ENCODE results near the gene PPP2R2C. TPM values are rescaled to one million over a fixed set of nuclear protein-coding genes. Genes with fewer than 3 reads are reported as not detected.

Gene PPP2R2C
- 1 to 10 TPM in 1 of 4 donors, under 1 TPM in 2, not detected in 1; 0.16 to 2.3 (median 0.81) TPM for polyA plus RNA-seq
- long read RNA-seq, donor 1: 0 reads
- long read RNA-seq, donor 2: 0 reads
- long read RNA-seq, donor 3, partial matches to known transcripts: 0 of 1 reads
- long read RNA-seq, donor 3, other reads (novel, unspliced or antisense): 0 of 1 reads
- long read RNA-seq, donor 4: 0 reads
- long read RNA-seq, donor 5: 0 reads
- long read RNA-seq, donor 6, partial matches to known transcripts: 0 of 1 reads
- long read RNA-seq, donor 6, other reads (novel, unspliced or antisense): 0 of 1 reads
- long read RNA-seq, donor 7: 0 reads
- long read RNA-seq, donor 8: 0 reads
- long read RNA-seq, donor 9: 0 reads
- long read RNA-seq, donor 10: 0 reads

DNA sequence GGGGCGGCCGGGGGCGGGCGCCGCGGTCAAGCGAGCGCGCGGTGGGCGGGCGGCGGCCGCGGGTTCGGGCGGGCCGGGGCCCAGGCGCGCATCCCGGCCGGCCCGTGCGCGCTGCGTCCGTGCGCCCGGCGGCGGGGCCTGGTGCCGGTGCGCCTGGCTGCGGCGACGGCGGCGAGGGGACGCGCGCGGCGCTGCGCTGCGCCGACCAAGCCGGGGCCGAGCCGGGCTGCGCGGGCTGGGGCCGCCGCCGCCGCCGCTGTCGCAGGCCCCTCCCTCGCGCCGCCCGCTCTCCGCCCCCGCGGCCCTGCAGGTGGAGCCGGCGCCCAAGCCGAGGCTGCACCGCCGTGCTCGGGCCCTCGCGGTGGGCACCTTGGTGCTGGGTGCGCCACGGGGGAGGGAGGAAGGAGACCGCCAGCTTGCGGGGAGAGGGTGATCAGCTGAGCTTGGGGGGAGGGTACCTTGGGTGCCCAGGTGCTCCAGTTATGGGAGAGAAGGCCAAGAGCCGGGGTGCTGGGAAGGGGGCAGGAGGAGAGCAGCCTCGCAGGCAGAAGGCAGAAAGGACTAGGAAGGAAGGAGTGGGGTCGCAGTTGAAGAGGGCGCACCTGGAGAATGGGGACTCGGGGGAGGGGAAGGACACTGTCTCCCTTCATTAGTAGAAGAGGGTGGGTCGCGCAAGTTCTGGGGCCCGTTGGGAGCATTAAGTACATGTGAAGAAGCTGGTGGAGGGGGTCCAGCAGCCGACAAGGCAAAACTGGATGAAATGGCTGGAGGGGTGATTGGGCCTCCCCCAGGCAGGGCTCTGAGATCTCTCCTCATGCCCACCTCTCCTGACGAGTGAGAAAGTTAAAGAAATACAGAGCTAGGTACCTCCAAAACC is at the start of gene PPP2R2C:
TSS of gene PPP2R2C (minus strand) at position 228 of the 877 bp plus-strand sequence. CDS start 385 bp downstream, outside the sequence.
- peak within 1 kb of the TSS in 1 of 3 donors; percentile 8 for H3K4me3 ChIP-seq (ENCODE audit: low read depth in 1 of 3, low read length in 3 of 3)
- no peak for FAIRE-seq
- no peak within 1 kb of the TSS for H3K27ac ChIP-seq (ENCODE audit: low read depth in 1 of 3, low read length in 2 of 3)
- 3 to 12% (median 8%) methylated on average over 19 to 85 of the region's 86 CpGs for WGBS, 3 donors
- peaks cover 15 to 39% (median 20%) of the 10 kb centered on the region in 3 donors for H3K27me3 ChIP-seq (ENCODE audit: control insufficient read depth in 3 of 3, insufficient read depth in 3 of 3, low read length in 3 of 3)
- H3K9me3 ChIP-seq (ENCODE audit: control insufficient read depth in 2 of 2, insufficient read depth in 1 of 2, low read depth in 1 of 2, low read length in 1 of 2): no peaks in the 10 kb centered on the region
- H3K36me3 ChIP-seq (ENCODE audit: control insufficient read depth in 3 of 3, insufficient read depth in 2 of 3, low read depth in 1 of 3, low read length in 3 of 3): no peaks in the 10 kb centered on the region
- no peak for DNase-seq
- no peaks in the 10 kb centered on the region for H3K4me1 ChIP-seq (ENCODE audit: control insufficient read depth in 3 of 3, insufficient read depth in 2 of 3, low read depth in 1 of 3, low read length in 2 of 3)

GRCh38 chr4:6520978-6521377 is 48.6 kb upstream of the PPP2R2C start:
- no peak for FAIRE-seq
- 81 to 86% (median 81%) methylated on average over 6 of the region's 6 CpGs for WGBS, 3 donors

GRCh38 chr4:6520051-6520636 is 47.7 kb upstream of the PPP2R2C start:
- H3K36me3 ChIP-seq (ENCODE audit: control insufficient read depth in 3 of 3, insufficient read depth in 2 of 3, low read depth in 1 of 3, low read length in 3 of 3): no peaks in the 10 kb centered on the region
- H3K27me3 ChIP-seq (ENCODE audit: control insufficient read depth in 3 of 3, insufficient read depth in 3 of 3, low read length in 3 of 3): peaks cover 0 to 2% (median 0%) of the 10 kb centered on the region in 3 donors
- no peak overlapping the region for H3K4me3 ChIP-seq (ENCODE audit: low read depth in 1 of 3, low read length in 3 of 3)
- H3K4me1 ChIP-seq (ENCODE audit: control insufficient read depth in 3 of 3, insufficient read depth in 2 of 3, low read depth in 1 of 3, low read length in 2 of 3): no peaks in the 10 kb centered on the region
- H3K27ac ChIP-seq (ENCODE audit: low read depth in 1 of 3, low read length in 2 of 3): no peak overlapping the region
- H3K9me3 ChIP-seq (ENCODE audit: control insufficient read depth in 2 of 2, insufficient read depth in 1 of 2, low read depth in 1 of 2, low read length in 1 of 2): no peaks in the 10 kb centered on the region
- 47 to 64% (median 54%) methylated on average over 11 of the region's 11 CpGs for WGBS, 3 donors
- FAIRE-seq (no peak), DNase-seq (no peak)

More at GRCh38 chr4:6520978-6521377, 48.6 kb upstream of the PPP2R2C start:
- Histone ChIP-seq H3K9me3 (ENCODE audit: control insufficient read depth in 2 of 2, insufficient read depth in 1 of 2, low read depth in 1 of 2, low read length in 1 of 2) (no peaks in the 10 kb centered on the region), H3K27me3 (ENCODE audit: control insufficient read depth in 3 of 3, insufficient read depth in 3 of 3, low read length in 3 of 3) (peaks cover 0 to 2% (median 0%) of the 10 kb centered on the region in 3 donors), H3K4me1 (ENCODE audit: control insufficient read depth in 3 of 3, insufficient read depth in 2 of 3, low read depth in 1 of 3, low read length in 2 of 3) (no peaks in the 10 kb centered on the region), H3K4me3 (ENCODE audit: low read depth in 1 of 3, low read length in 3 of 3) (no peak overlapping the region), H3K36me3 (ENCODE audit: control insufficient read depth in 3 of 3, insufficient read depth in 2 of 3, low read depth in 1 of 3, low read length in 3 of 3) (no peaks in the 10 kb centered on the region), H3K27ac (ENCODE audit: low read depth in 1 of 3, low read length in 2 of 3) (no peak overlapping the region)
- DNase-seq: no peak

DNA sequence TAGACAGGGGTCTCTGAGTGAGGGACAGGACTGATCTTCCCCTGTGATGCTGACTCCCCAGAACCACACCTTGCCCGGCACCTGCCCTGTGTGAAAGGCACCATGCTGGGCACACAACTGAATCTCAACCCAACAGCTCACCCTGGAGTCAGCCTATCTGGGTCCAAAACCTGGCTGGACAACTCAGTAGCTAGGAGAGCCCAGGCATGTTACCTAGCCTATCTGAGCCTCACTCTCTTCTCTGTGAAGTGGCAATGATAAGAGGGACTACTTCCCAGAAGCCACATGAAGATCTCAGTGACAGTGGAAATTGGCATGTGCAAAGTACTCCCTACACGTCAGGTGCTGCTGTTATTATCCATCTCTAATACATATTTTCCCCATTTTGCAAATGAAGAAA is 44.8 kb upstream of the PPP2R2C start:
- WGBS, 3 donors: 57 to 76% (median 73%) methylated on average over 2 of the region's 2 CpGs
- Histone ChIP-seq H3K9me3 (ENCODE audit: control insufficient read depth in 2 of 2, insufficient read depth in 1 of 2, low read depth in 1 of 2, low read length in 1 of 2) (peaks cover 0 to 2% of the 10 kb centered on the region in 2 donors), H3K27ac (ENCODE audit: low read depth in 1 of 3, low read length in 2 of 3) (no peak overlapping the region), H3K36me3 (ENCODE audit: control insufficient read depth in 3 of 3, insufficient read depth in 2 of 3, low read depth in 1 of 3, low read length in 3 of 3) (no peaks in the 10 kb centered on the region), H3K4me3 (ENCODE audit: low read depth in 1 of 3, low read length in 3 of 3) (no peak overlapping the region), H3K4me1 (ENCODE audit: control insufficient read depth in 3 of 3, insufficient read depth in 2 of 3, low read depth in 1 of 3, low read length in 2 of 3) (no peaks in the 10 kb centered on the region), H3K27me3 (ENCODE audit: control insufficient read depth in 3 of 3, insufficient read depth in 3 of 3, low read length in 3 of 3) (no peaks in the 10 kb centered on the region)
- FAIRE-seq (no peak), DNase-seq (no peak)

DNA sequence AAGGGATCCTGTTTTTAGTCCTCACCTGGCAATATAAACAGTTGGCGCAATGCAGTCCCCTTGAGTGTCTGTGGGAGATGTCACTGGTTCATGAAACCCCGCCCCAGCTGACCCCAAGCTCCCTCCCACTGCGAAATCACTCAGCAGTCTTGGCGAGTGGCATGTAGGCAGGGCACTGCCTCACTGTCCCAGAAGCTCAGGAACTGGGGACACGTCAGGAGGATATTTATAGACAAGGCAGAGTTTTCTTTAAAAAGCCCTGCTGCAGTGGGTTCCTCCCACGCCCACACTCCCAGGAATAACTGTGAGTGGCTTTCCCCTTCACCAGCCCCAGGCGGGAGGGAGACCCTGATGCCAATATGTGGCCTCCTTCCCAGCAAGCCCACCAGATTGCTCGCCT is 44.3 kb upstream of the PPP2R2C start:
- Histone ChIP-seq H3K4me1 (ENCODE audit: control insufficient read depth in 3 of 3, insufficient read depth in 2 of 3, low read depth in 1 of 3, low read length in 2 of 3) (no peaks in the 10 kb centered on the region), H3K9me3 (ENCODE audit: control insufficient read depth in 2 of 2, insufficient read depth in 1 of 2, low read depth in 1 of 2, low read length in 1 of 2) (peaks cover 0 to 2% of the 10 kb centered on the region in 2 donors), H3K27me3 (ENCODE audit: control insufficient read depth in 3 of 3, insufficient read depth in 3 of 3, low read length in 3 of 3) (no peaks in the 10 kb centered on the region), H3K27ac (ENCODE audit: low read depth in 1 of 3, low read length in 2 of 3) (no peak overlapping the region), H3K4me3 (ENCODE audit: low read depth in 1 of 3, low read length in 3 of 3) (no peak overlapping the region), H3K36me3 (ENCODE audit: control insufficient read depth in 3 of 3, insufficient read depth in 2 of 3, low read depth in 1 of 3, low read length in 3 of 3) (no peaks in the 10 kb centered on the region)
- DNase-seq (no peak), FAIRE-seq (no peak)
- WGBS, 3 donors: 63 to 72% (median 70%) methylated on average over 8 of the region's 8 CpGs

GRCh38 chr4:6516281-6516680 is 43.9 kb upstream of the PPP2R2C start:
- no peaks in the 10 kb centered on the region for H3K27me3 ChIP-seq (ENCODE audit: control insufficient read depth in 3 of 3, insufficient read depth in 3 of 3, low read length in 3 of 3)
- H3K9me3 ChIP-seq (ENCODE audit: control insufficient read depth in 2 of 2, insufficient read depth in 1 of 2, low read depth in 1 of 2, low read length in 1 of 2): peaks cover 0 to 2% of the 10 kb centered on the region in 2 donors
- no peaks in the 10 kb centered on the region for H3K4me1 ChIP-seq (ENCODE audit: control insufficient read depth in 3 of 3, insufficient read depth in 2 of 3, low read depth in 1 of 3, low read length in 2 of 3)
- no peak overlapping the region for H3K27ac ChIP-seq (ENCODE audit: low read depth in 1 of 3, low read length in 2 of 3)
- H3K4me3 ChIP-seq (ENCODE audit: low read depth in 1 of 3, low read length in 3 of 3): no peak overlapping the region
- no peak for DNase-seq
- FAIRE-seq: no peak
- no peaks in the 10 kb centered on the region for H3K36me3 ChIP-seq (ENCODE audit: control insufficient read depth in 3 of 3, insufficient read depth in 2 of 3, low read depth in 1 of 3, low read length in 3 of 3)
- 74 to 82% (median 76%) methylated on average over 9 of the region's 9 CpGs for WGBS, 3 donors

DNA sequence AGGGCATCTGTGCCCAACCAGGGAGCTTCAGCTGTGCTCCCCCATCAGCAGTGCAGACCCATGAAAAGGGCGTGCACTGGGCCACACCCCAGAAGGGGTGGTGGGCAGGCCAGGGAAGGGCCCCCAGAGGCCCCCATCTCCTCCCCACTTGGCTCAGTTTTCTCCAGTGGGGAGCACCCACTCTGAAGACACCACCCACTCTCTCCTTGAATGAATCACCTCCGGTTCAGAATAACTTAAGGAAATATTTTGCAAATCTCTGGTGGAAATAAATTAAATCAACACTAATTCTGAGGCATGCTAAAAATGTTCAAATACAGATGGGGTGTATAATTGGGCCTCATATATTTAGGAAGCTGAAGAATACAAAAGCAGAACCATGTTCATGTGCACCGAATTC is 41.3 kb upstream of the PPP2R2C start:
- FAIRE-seq (no peak), DNase-seq (no peak)
- Histone ChIP-seq H3K27ac (ENCODE audit: low read depth in 1 of 3, low read length in 2 of 3) (no peak overlapping the region), H3K4me3 (ENCODE audit: low read depth in 1 of 3, low read length in 3 of 3) (no peak overlapping the region), H3K36me3 (ENCODE audit: control insufficient read depth in 3 of 3, insufficient read depth in 2 of 3, low read depth in 1 of 3, low read length in 3 of 3) (no peaks in the 10 kb centered on the region), H3K27me3 (ENCODE audit: control insufficient read depth in 3 of 3, insufficient read depth in 3 of 3, low read length in 3 of 3) (no peaks in the 10 kb centered on the region), H3K9me3 (ENCODE audit: control insufficient read depth in 2 of 2, insufficient read depth in 1 of 2, low read depth in 1 of 2, low read length in 1 of 2) (peaks cover 0 to 2% of the 10 kb centered on the region in 2 donors), H3K4me1 (ENCODE audit: control insufficient read depth in 3 of 3, insufficient read depth in 2 of 3, low read depth in 1 of 3, low read length in 2 of 3) (no peaks in the 10 kb centered on the region)
- WGBS, 3 donors: 72 to 94% (median 88%) methylated on average over 3 of the region's 3 CpGs

- 53 to 69% (median 65%) methylated on average over 7 of the region's 7 CpGs for WGBS, 3 donors
- FAIRE-seq: no peak
- Histone ChIP-seq H3K27me3 (ENCODE audit: control insufficient read depth in 3 of 3, insufficient read depth in 3 of 3, low read length in 3 of 3) (no peaks in the 10 kb centered on the region), H3K27ac (ENCODE audit: low read depth in 1 of 3, low read length in 2 of 3) (no peak overlapping the region), H3K36me3 (ENCODE audit: control insufficient read depth in 3 of 3, insufficient read depth in 2 of 3, low read depth in 1 of 3, low read length in 3 of 3) (no peaks in the 10 kb centered on the region), H3K4me3 (ENCODE audit: low read depth in 1 of 3, low read length in 3 of 3) (no peak overlapping the region), H3K9me3 (ENCODE audit: control insufficient read depth in 2 of 2, insufficient read depth in 1 of 2, low read depth in 1 of 2, low read length in 1 of 2) (peaks cover 0 to 7% of the 10 kb centered on the region in 2 donors), H3K4me1 (ENCODE audit: control insufficient read depth in 3 of 3, insufficient read depth in 2 of 3, low read depth in 1 of 3, low read length in 2 of 3) (no peaks in the 10 kb centered on the region)
- DNase-seq: no peak
Measured at GRCh38 chr4:6509587-6509986, 37.2 kb upstream of the PPP2R2C start.
